ENCODE data around the gene UNC13C.
A peak's percentile ranks its signal among the peaks of the same experiment; 100 is the strongest.

Gene UNC13C

GRCh38 chr15:53974121-53974520 is 4.1 kb upstream of the UNC13C start:
- TF ChIP-seq REST (IDR thresholded peaks at IDR 0.05; ENCODE audit: insufficient replicate concordance, low read depth) = no peak
- no peak for TF ChIP-seq CTCF (IDR thresholded peaks at IDR 0.05; ENCODE audit: insufficient read depth, low read length)
- TF ChIP-seq SPI1 (IDR thresholded peaks at IDR 0.05; ENCODE audit: borderline replicate concordance, low read depth) = no peak
- no peak for TF ChIP-seq POLR2AphosphoS5 (IDR thresholded peaks at IDR 0.05; ENCODE audit: low read depth)
- TF ChIP-seq GABPA (IDR thresholded peaks at IDR 0.05; ENCODE audit: low read depth) = no peak
- Histone ChIP-seq H3K27ac (replicated peaks) (no peak overlapping the region), H3K4me3 (replicated peaks; ENCODE audit: insufficient read depth, low read length) (no peak overlapping the region), H3K27me3 (ENCODE audit: insufficient read depth, poor library complexity, severe bottlenecking) (peaks cover 14% of the 10 kb centered on the region)
- DNase-seq (ENCODE audit: low read depth in 1 of 2, low spot score in 1 of 2) = no peak

- TF ChIP-seq SPI1 (IDR thresholded peaks at IDR 0.05; ENCODE audit: borderline replicate concordance, low read depth) = peak; percentile 8; the same call in 1 of the 2 replicates
- no peak for TF ChIP-seq REST (IDR thresholded peaks at IDR 0.05; ENCODE audit: insufficient replicate concordance, low read depth)
- Histone ChIP-seq H3K27ac (replicated peaks) (no peak overlapping the region), H3K4me3 (replicated peaks; ENCODE audit: insufficient read depth, low read length) (no peak overlapping the region), H3K27me3 (ENCODE audit: insufficient read depth, poor library complexity, severe bottlenecking) (peaks cover 17% of the 10 kb centered on the region)
- DNase-seq (ENCODE audit: low read depth in 1 of 2, low spot score in 1 of 2) = peak; percentile 1 to 35
Measured at GRCh38 chr15:53974813-53975212, 3.4 kb upstream of the UNC13C start.

GRCh38 chr15:53976844-53977392 is 1.3 kb upstream of the UNC13C start:
- peaks cover 20% of the 10 kb centered on the region for H3K27me3 ChIP-seq (ENCODE audit: insufficient read depth, poor library complexity, severe bottlenecking)
- no peak overlapping the region for H3K27ac ChIP-seq (replicated peaks)
- no peak overlapping the region for H3K4me3 ChIP-seq (replicated peaks; ENCODE audit: insufficient read depth, low read length)
- no peak for TF ChIP-seq REST (IDR thresholded peaks at IDR 0.05; ENCODE audit: insufficient replicate concordance, low read depth)
- no peak for TF ChIP-seq SPI1 (IDR thresholded peaks at IDR 0.05; ENCODE audit: borderline replicate concordance, low read depth)
- no peak for TF ChIP-seq POLR2AphosphoS5 (IDR thresholded peaks at IDR 0.05; ENCODE audit: low read depth)
- no peak for TF ChIP-seq CTCF (IDR thresholded peaks at IDR 0.05; ENCODE audit: insufficient read depth, low read length)
- no peak for TF ChIP-seq GABPA (IDR thresholded peaks at IDR 0.05; ENCODE audit: low read depth)
- DNase-seq (ENCODE audit: low read depth in 1 of 2, low spot score in 1 of 2) = no peak
